Lower leg skin (tissue), 4 donors: ENCODE data around the gene CLUH. TPM values are rescaled to one million over a fixed set of nuclear protein-coding genes. Genes with fewer than 3 reads are reported as not detected.

ENCODE experiments used
- DNase-seq, 2 donors: peaks; one replicate each; pipeline ENCODE4 v3.0.0-alpha.2; 2019; ENCODE audit warnings: low spot score in 2 of 2
- H3K4me3 ChIP-seq: fragments of 200-600 bp; sonication (generic); 2 replicates; pipeline ENCODE4 v1.5.1; 2017; ENCODE audit warnings: mild to moderate bottlenecking, low read depth; ENCODE audit not compliant: poor library complexity, severe bottlenecking
- POLR2A ChIP-seq, 2 donors: fragments of 450-650 bp; IDR thresholded peaks; one replicate each; pipeline ENCODE4 v1.6.1; 2016 to 2017; ENCODE audit warnings: antibody characterized with exemption in 2 of 2, mild to moderate bottlenecking in 1 of 2, moderate library complexity in 1 of 2
- WGBS, 2 donors: methylation state at CpG; one replicate each; pipeline ENCODE4 v1.1.5; 2018; 5-methylcytosine and 5-hydroxymethylcytosine counted together
- intact Hi-C: fragments of 100-400 bp; cut with DNase I; formaldehyde crosslinking; loops from one replicate; pipeline ENCODE4 v1.15.0; 2023; ENCODE audit warnings: low total_unique reads
- total RNA-seq, 4 donors: library from RNA; depleted of rRNA; stranded (reverse); fragments of >200 nt; gene quantifications; one replicate each; pipeline ENCODE4 v1.1.0, GENCODE V29; 2016
- TF ChIP-seq, protein P1 (sequence below), 3 donors: fragments of 450-650 bp; IDR thresholded peaks; one replicate each; pipeline ENCODE4 v1.5.1; 2016; ENCODE audit warnings: antibody characterized with exemption in 3 of 3, mild to moderate bottlenecking in 3 of 3, moderate library complexity in 2 of 3

The CLUH gene
- total RNA-seq, 4 donors from 2014 or later, result 99.3 to 178 (median 117) TPM

DNA sequence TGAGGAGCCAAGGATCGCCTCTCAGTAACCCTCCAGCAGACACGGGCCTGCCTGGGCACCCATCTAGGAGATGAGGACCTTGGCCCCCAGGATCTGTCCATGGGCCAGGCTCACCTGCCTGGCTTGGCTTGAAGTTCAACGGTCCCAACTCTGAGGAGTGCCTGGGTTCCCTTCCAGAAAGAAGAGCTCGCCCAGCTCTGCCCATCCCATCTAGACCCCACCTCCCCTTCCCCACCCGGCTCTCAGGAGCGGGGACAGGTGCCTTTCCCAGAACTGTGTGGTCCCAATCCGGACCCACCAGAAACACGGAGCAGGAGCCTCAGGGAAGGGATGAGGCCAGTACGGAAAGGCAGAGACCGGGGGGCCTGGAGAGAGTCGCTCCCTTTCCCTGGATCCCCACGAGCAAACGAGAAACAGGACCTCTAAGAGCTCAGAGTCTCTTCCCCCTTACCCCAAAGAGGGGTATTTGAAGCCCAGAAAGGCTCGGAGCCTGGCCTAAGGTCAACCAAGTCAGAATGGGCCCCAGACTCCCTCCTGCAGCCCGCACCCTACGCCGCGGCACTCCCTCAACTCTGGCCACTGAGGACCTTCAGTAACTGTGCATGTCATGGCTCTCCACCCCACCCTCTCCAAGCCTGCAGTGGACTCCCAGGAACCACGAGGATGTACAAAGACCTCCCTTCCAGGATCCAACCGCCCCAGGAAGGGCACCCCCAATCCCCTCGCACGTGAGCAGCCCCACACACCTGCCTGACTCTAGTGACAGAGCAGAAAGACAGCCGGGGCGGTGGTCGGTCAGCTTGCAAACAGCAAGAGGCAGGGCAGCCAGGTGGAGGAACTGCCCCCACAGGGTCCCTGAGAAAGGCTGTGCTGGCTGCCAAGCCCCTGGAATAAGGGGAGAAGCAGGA, 5.4 kb downstream of the CLUH start:
- no peak for DNase-seq
- intact Hi-C loops, result no loop called here
- TF ChIP-seq, protein P1, sequence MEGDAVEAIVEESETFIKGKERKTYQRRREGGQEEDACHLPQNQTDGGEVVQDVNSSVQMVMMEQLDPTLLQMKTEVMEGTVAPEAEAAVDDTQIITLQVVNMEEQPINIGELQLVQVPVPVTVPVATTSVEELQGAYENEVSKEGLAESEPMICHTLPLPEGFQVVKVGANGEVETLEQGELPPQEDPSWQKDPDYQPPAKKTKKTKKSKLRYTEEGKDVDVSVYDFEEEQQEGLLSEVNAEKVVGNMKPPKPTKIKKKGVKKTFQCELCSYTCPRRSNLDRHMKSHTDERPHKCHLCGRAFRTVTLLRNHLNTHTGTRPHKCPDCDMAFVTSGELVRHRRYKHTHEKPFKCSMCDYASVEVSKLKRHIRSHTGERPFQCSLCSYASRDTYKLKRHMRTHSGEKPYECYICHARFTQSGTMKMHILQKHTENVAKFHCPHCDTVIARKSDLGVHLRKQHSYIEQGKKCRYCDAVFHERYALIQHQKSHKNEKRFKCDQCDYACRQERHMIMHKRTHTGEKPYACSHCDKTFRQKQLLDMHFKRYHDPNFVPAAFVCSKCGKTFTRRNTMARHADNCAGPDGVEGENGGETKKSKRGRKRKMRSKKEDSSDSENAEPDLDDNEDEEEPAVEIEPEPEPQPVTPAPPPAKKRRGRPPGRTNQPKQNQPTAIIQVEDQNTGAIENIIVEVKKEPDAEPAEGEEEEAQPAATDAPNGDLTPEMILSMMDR (IDR thresholded peaks at IDR 0.05), result no peak
- TF ChIP-seq POLR2A (IDR thresholded peaks at IDR 0.05), result no peak
- no peak overlapping the region for H3K4me3 ChIP-seq
- 83 to 90% methylated on average over 23 to 25 of the region's 25 CpGs for whole genome bisulfite sequencing, 2 donors

DNA sequence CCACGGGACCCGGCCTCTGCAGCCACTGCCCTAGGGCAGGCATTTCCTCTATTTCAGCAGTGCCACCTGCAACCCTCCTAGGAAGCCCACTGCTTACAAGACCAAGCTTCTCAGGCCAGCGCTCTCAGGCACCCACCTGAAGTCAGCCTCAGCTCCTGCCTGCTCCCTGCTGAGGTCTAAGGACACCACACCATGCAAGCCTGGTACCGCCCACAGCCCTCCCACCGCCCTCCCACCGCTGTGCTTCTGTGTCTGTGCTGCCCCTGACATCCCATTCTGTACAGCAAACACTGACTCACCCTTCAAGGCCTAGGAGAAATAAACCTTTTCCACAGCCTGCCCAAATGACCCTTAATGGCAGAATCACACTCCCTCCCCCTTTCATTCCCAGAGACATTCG, 6.3 kb downstream of the CLUH start:
- intact Hi-C loops, result no loop called here
- 77 to 87% methylated on average over 7 of the region's 7 CpGs for WGBS, 2 donors
- no peak overlapping the region for H3K4me3 ChIP-seq
- no peak for TF ChIP-seq POLR2A (IDR thresholded peaks at IDR 0.05)
- TF ChIP-seq, protein P1 (IDR thresholded peaks at IDR 0.05), result no peak
- no peak for DNase-seq

DNA sequence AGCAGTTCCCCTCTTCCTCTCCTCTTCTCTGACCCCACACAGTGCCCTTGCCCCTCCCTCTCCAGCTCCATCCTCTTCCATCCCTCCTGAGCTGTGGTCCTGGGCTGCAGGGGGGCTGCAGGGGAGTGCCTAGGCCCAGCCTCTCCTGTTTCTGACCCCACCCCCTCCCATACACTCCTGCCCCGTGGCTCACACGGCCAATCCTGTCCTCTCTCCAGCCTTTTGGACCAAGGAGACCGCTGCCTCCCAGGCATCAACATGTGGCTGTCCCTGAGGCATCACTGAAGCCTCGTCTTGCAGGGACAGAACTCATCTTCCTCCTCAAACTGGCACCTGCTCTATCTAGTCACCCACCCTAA, 6.7 kb downstream of the CLUH start:
- H3K4me3 ChIP-seq, result no peak overlapping the region
- WGBS, 2 donors, result 76 to 80% methylated on average over 4 of the region's 4 CpGs
- TF ChIP-seq, protein P1 (IDR thresholded peaks at IDR 0.05), result no peak
- no peak for TF ChIP-seq POLR2A (IDR thresholded peaks at IDR 0.05)
- DNase-seq, result no peak
- intact Hi-C loops, result no loop called here

DNA sequence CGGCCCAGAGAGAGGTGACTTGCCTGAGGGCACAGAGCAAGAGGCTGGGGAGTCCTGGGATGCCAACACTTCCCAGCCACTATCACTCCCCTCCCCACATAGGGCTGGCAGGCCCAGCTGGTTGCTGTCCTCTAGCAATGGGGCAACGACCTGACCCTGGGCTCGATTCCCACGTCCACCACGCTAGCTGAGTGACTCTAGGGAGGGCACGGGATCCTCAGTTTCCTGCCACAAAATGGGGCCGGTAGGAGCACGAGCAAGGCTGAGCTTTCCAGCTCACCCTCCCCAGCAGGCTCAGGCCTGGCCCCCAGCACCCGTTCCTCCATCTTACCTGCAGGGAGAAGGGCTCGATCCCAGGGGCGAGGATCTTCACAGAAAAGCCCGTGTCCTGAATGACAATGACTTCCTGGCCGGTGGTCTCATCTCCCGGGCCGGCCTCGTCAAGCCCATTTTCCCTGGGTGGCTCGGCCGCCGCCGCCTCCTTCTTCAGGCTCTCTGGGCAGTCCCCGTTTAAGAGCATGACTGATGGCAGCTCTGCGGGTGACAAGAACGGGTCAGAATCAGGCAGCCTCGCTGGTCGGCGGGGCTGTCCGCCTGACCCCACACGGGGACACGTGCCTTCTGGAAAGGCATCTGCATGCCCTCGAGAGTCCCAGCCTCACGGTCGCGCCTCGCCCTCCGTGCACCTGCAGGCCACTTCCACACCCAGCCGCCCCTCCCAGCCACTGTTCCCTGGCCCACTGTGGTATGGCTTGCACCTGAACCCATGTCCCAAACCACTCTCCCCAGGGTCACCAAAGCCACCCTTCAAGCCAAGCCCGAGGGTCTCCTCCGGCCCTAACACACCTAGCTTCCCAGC, 7.3 kb downstream of the CLUH start:
- intact Hi-C loops, result no loop called here
- H3K4me3 ChIP-seq, result no peak overlapping the region
- TF ChIP-seq POLR2A (IDR thresholded peaks at IDR 0.05), result no peak
- TF ChIP-seq, protein P1 (IDR thresholded peaks at IDR 0.05), result no peak
- DNase-seq, result no peak
- WGBS, 2 donors, result 85 to 87% methylated on average over 38 of the region's 38 CpGs

DNA sequence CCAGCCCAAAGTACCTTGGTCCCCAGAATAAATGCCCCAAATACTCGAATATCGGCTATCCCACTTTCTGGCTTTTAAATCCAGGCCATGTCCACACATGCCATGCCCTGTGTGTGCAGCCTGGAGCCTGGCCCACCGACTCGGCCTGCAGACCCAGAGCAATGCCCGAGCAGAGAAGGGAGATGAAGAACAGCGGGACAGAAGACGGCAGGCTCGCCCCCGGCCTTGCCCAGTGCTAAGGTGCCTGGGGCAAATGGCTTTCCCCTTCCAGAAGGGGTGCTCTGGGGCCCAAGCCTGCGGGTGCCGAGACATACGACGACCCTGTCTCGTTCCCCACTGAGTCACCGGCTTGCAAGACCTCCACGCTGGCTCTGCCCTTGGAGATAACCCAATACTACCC, 8.0 kb downstream of the CLUH start:
- WGBS, 2 donors, result 91 to 96% methylated on average over 8 to 16 of the region's 16 CpGs
- intact Hi-C loops, result no loop called here
- no peak for DNase-seq
- no peak for TF ChIP-seq POLR2A (IDR thresholded peaks at IDR 0.05)
- TF ChIP-seq, protein P1 (IDR thresholded peaks at IDR 0.05), result no peak
- no peak overlapping the region for H3K4me3 ChIP-seq
